ENCODE measurements around the gene TFDP1.

The TFDP1 gene

GRCh38 chr13:113635709-113636108, 51.2 kb downstream of the TFDP1 start:
- no peak for DNase-seq

- no peak for DNase-seq
These were observed 51.9 kb downstream of the TFDP1 start for GRCh38 chr13:113636266-113636963.

GRCh38 chr13:113637262-113638160, 53.0 kb downstream of the TFDP1 start:
- DNase-seq: no peak

- no peak for DNase-seq
These were observed 53.7 kb downstream of the TFDP1 start for GRCh38 chr13:113638173-113638746.

GRCh38 chr13:113638806-113639205, 54.3 kb downstream of the TFDP1 start:
- DNase-seq: no peak

GRCh38 chr13:113639616-113640262, 55.2 kb downstream of the TFDP1 start:
- no peak for DNase-seq

- DNase-seq: no peak
These were observed 56.9 kb downstream of the TFDP1 start for GRCh38 chr13:113641426-113641825.

- DNase-seq: no peak
These were observed 58.0 kb downstream of the TFDP1 start for GRCh38 chr13:113642563-113642962.

GRCh38 chr13:113643593-113643992, 59.0 kb downstream of the TFDP1 start:
- no peak for DNase-seq

- no peak for DNase-seq
These were observed 60.2 kb downstream of the TFDP1 start for GRCh38 chr13:113644800-113645199.

GRCh38 chr13:113645329-113645728, 60.8 kb downstream of the TFDP1 start:
- DNase-seq: no peak

GRCh38 chr13:113646376-113646775, 61.8 kb downstream of the TFDP1 start:
- peak; percentile 54 for DNase-seq

GRCh38 chr13:113646921-113647340, 62.4 kb downstream of the TFDP1 start:
- DNase-seq: no peak

- DNase-seq: peak; percentile 98
These were observed 63.0 kb downstream of the TFDP1 start for GRCh38 chr13:113647351-113648215.

- DNase-seq: no peak
These were observed 63.7 kb downstream of the TFDP1 start for GRCh38 chr13:113648216-113648610.

GRCh38 chr13:113649212-113649611, 64.7 kb downstream of the TFDP1 start:
- peak; percentile 23 for DNase-seq

- DNase-seq: no peak
These were observed 65.7 kb downstream of the TFDP1 start for GRCh38 chr13:113650275-113650674.

GRCh38 chr13:113650731-113651148, 66.2 kb downstream of the TFDP1 start:
- no peak for DNase-seq

- no peak for DNase-seq
These were observed 67.2 kb downstream of the TFDP1 start for GRCh38 chr13:113651511-113652403.

GRCh38 chr13:113652404-113653263, 68.1 kb downstream of the TFDP1 start:
- DNase-seq: no peak

All from NCI-H1092 treated with DMSO at 0.1 percent for 48 hours (cell line).